T-helper 1 cell treated with Interleukin-12 subunit alpha and Interleukin-12 subunit beta and Interleukin-4 antibody, amounts not matched to agents 30 μg/mL and 1 μg/mL, for 36 hours (primary cell): ENCODE data around the gene GPR160.

Source experiments
- H3K27ac Mint-ChIP-seq: one replicate; pipeline ENCODE4 v1.8.0; 2021; ENCODE audit warnings: mild to moderate bottlenecking, mixed read lengths
- H3K27me3 Mint-ChIP-seq: one replicate; pipeline ENCODE4 v1.8.0; 2021; ENCODE audit warnings: low read depth, mixed read lengths
- H3K36me3 Mint-ChIP-seq: one replicate; pipeline ENCODE4 v1.8.0; 2021; ENCODE audit warnings: low read depth, mixed read lengths
- H3K4me1 Mint-ChIP-seq: one replicate; pipeline ENCODE4 v1.8.0; 2021; ENCODE audit warnings: low read depth, mixed read lengths
- H3K4me3 Mint-ChIP-seq: one replicate; pipeline ENCODE4 v1.8.0; 2021; ENCODE audit warnings: mild to moderate bottlenecking, moderate library complexity, mixed read lengths
- H3K9me3 Mint-ChIP-seq: one replicate; pipeline ENCODE4 v1.8.0; 2021; ENCODE audit warnings: mixed read lengths

GPR160 gene, protein sequence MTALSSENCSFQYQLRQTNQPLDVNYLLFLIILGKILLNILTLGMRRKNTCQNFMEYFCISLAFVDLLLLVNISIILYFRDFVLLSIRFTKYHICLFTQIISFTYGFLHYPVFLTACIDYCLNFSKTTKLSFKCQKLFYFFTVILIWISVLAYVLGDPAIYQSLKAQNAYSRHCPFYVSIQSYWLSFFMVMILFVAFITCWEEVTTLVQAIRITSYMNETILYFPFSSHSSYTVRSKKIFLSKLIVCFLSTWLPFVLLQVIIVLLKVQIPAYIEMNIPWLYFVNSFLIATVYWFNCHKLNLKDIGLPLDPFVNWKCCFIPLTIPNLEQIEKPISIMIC

GRCh38 chr3:170037463-170038433 is at the start of gene GPR160:
Gene GPR160, plus strand, starts transcription at chr3:170037995. Its CDS starts 45,978 bp downstream, at chr3:170083973.
- Mint-ChIP-seq H3K4me1 (peaks cover 18% of the 10 kb centered on the region), H3K36me3 (no peaks in the 10 kb centered on the region), H3K27me3 (peaks cover 8% of the 10 kb centered on the region), H3K4me3 (peak within 1 kb of the TSS; percentile 81), H3K27ac (no peak within 1 kb of the TSS), H3K9me3 (no peaks in the 10 kb centered on the region)

- Mint-ChIP-seq H3K9me3 (no peaks in the 10 kb centered on the region), H3K27me3 (no peaks in the 10 kb centered on the region), H3K36me3 (peaks cover 15% of the 10 kb centered on the region), H3K4me3 (no peak overlapping the region), H3K27ac (no peak overlapping the region), H3K4me1 (no peaks in the 10 kb centered on the region)
Measured at GRCh38 chr3:169990431-169990830, 47.4 kb upstream of the GPR160 start.

- Mint-ChIP-seq H3K27ac (no peak overlapping the region), H3K4me1 (peaks cover 2% of the 10 kb centered on the region), H3K27me3 (no peaks in the 10 kb centered on the region), H3K36me3 (peaks cover 16% of the 10 kb centered on the region), H3K4me3 (no peak overlapping the region), H3K9me3 (no peaks in the 10 kb centered on the region)
Measured at GRCh38 chr3:169992156-169992555, 45.6 kb upstream of the GPR160 start.

- no peak overlapping the region for H3K4me3 Mint-ChIP-seq
- H3K36me3 Mint-ChIP-seq: peaks cover 16% of the 10 kb centered on the region
- no peaks in the 10 kb centered on the region for H3K27me3 Mint-ChIP-seq
- H3K27ac Mint-ChIP-seq: no peak overlapping the region
- H3K4me1 Mint-ChIP-seq: peaks cover 2% of the 10 kb centered on the region
- no peaks in the 10 kb centered on the region for H3K9me3 Mint-ChIP-seq
Measured at GRCh38 chr3:169992781-169993180, 45.0 kb upstream of the GPR160 start.

DNA sequence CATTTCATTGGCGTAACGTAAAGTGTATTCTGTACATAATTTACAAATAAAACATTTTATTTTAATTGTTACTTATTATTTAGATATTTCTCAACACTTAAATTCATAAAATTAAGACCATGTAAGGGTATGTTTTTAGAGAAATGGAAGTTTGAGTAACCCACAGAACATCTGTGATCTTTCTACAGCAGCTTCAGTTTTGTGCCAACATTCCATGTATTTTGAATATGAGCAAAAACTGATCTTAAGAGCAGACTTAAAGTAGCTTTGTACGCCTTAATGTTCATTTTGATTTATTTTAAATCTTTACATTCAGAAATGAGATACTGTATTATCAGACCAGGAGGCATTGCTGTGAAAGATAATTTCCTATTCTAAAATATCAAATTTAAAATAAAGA is 44.0 kb upstream of the GPR160 start:
- no peaks in the 10 kb centered on the region for H3K9me3 Mint-ChIP-seq
- H3K36me3 Mint-ChIP-seq: peaks cover 17% of the 10 kb centered on the region
- H3K4me1 Mint-ChIP-seq: peaks cover 6% of the 10 kb centered on the region
- H3K27ac Mint-ChIP-seq: no peak overlapping the region
- no peaks in the 10 kb centered on the region for H3K27me3 Mint-ChIP-seq
- H3K4me3 Mint-ChIP-seq: no peak overlapping the region

GRCh38 chr3:169996063-169996462 is 41.7 kb upstream of the GPR160 start:
- Mint-ChIP-seq H3K4me3 (no peak overlapping the region), H3K4me1 (peaks cover 15% of the 10 kb centered on the region), H3K27ac (no peak overlapping the region), H3K27me3 (no peaks in the 10 kb centered on the region), H3K36me3 (peaks cover 24% of the 10 kb centered on the region), H3K9me3 (no peaks in the 10 kb centered on the region)

- Mint-ChIP-seq H3K4me1 (peaks cover 22% of the 10 kb centered on the region), H3K27ac (peak overlapping the region; percentile 38), H3K27me3 (no peaks in the 10 kb centered on the region), H3K36me3 (peaks cover 18% of the 10 kb centered on the region), H3K9me3 (no peaks in the 10 kb centered on the region), H3K4me3 (no peak overlapping the region)
Measured at GRCh38 chr3:169998668-169999131, 39.1 kb upstream of the GPR160 start.

DNA sequence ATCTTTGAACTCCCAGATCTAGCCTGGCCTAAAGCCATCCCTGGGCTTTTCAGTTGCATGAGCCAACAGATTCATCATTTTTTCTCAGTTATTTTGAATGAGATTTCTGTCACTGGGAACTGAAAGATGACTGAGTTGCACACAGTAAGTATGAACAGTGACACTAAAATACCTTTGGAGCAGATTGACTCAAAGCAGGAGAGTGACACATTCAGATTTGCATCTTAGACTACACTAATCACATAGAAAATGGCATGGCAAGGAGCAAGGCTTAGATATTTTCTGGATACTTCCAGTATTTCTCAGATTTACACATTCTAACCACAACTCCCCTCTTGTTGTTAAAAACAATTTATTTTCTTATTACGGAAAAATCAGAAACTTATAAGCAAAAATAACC is 38.4 kb upstream of the GPR160 start:
- H3K36me3 Mint-ChIP-seq: peaks cover 18% of the 10 kb centered on the region
- peak overlapping the region; percentile 45 for H3K27ac Mint-ChIP-seq
- no peaks in the 10 kb centered on the region for H3K27me3 Mint-ChIP-seq
- no peaks in the 10 kb centered on the region for H3K9me3 Mint-ChIP-seq
- no peak overlapping the region for H3K4me3 Mint-ChIP-seq
- H3K4me1 Mint-ChIP-seq: peaks cover 24% of the 10 kb centered on the region

DNA sequence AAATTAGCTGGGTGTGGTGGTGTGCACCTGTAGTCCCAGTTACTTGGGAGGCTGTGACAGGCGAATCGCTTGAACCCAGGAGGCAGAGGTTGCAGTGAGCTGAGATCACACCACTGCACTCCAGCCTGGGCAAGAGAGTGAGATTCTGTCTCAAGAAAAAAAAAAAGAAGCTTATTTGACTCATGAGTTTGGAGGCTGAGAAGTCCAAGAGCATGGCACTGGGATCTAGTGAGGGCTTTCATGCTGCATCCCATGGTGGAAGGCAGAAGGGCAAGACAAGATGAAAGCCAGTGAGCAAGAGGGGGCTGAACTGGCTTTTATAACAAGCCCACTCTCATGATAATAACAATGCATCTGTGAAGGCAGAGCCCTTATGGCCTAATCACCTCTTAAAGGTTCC is 37.7 kb upstream of the GPR160 start:
- Mint-ChIP-seq H3K27ac (no peak overlapping the region), H3K9me3 (no peaks in the 10 kb centered on the region), H3K4me1 (peaks cover 24% of the 10 kb centered on the region), H3K27me3 (no peaks in the 10 kb centered on the region), H3K36me3 (peaks cover 18% of the 10 kb centered on the region), H3K4me3 (no peak overlapping the region)

GRCh38 chr3:170002231-170002630 is 35.6 kb upstream of the GPR160 start:
- Mint-ChIP-seq H3K36me3 (peaks cover 15% of the 10 kb centered on the region), H3K4me1 (peaks cover 34% of the 10 kb centered on the region), H3K27ac (no peak overlapping the region), H3K27me3 (no peaks in the 10 kb centered on the region), H3K4me3 (no peak overlapping the region), H3K9me3 (no peaks in the 10 kb centered on the region)

GRCh38 chr3:170002879-170003278 is 34.9 kb upstream of the GPR160 start:
- peaks cover 36% of the 10 kb centered on the region for H3K4me1 Mint-ChIP-seq
- peak overlapping the region; percentile 16 for H3K27ac Mint-ChIP-seq
- H3K9me3 Mint-ChIP-seq: no peaks in the 10 kb centered on the region
- no peaks in the 10 kb centered on the region for H3K27me3 Mint-ChIP-seq
- H3K4me3 Mint-ChIP-seq: peak overlapping the region; percentile 2
- peaks cover 15% of the 10 kb centered on the region for H3K36me3 Mint-ChIP-seq

- H3K27ac Mint-ChIP-seq: no peak overlapping the region
Measured at GRCh38 chr3:170003881-170004356, 33.9 kb upstream of the GPR160 start.

DNA sequence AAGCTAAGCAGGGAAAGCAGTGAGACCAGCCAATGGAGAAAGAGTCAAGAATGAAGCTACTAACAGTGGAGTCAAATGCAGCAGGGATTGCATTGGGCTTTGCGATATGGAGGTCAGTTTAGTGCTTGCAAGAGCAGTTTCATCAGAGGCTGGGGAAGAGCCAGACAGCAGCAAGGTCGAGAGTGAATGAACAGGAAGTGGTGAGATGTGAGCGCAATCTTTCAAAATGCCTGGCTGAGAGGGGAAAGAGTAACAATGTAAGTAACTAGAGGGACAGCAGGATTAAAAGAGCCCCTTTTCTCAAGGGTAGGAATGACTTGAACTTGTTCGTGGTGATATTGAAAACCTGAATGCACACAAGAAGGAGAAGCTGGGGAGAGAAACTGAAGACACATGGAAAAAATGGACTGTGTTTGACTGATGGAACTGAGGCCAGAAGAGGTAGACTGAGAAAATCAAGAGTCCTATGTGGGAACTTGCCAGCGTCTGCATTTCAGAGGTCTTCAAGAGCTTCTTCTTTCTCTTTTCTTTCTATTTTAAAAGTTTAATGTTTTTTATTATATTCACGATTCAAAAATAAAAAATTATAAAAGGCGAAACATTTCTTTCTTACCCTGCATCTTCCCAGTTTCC is 30.6 kb upstream of the GPR160 start:
- H3K27me3 Mint-ChIP-seq: no peaks in the 10 kb centered on the region
- no peaks in the 10 kb centered on the region for H3K9me3 Mint-ChIP-seq
- peaks cover 3% of the 10 kb centered on the region for H3K36me3 Mint-ChIP-seq
- H3K4me3 Mint-ChIP-seq: peak overlapping the region; percentile 8
- H3K4me1 Mint-ChIP-seq: peaks cover 23% of the 10 kb centered on the region
- peak overlapping the region; percentile 32 for H3K27ac Mint-ChIP-seq

More at GRCh38 chr3:170003881-170004356, 33.9 kb upstream of the GPR160 start:
- Mint-ChIP-seq H3K4me1 (peaks cover 32% of the 10 kb centered on the region), H3K9me3 (no peaks in the 10 kb centered on the region), H3K27me3 (no peaks in the 10 kb centered on the region), H3K4me3 (no peak overlapping the region), H3K36me3 (peaks cover 9% of the 10 kb centered on the region)

DNA sequence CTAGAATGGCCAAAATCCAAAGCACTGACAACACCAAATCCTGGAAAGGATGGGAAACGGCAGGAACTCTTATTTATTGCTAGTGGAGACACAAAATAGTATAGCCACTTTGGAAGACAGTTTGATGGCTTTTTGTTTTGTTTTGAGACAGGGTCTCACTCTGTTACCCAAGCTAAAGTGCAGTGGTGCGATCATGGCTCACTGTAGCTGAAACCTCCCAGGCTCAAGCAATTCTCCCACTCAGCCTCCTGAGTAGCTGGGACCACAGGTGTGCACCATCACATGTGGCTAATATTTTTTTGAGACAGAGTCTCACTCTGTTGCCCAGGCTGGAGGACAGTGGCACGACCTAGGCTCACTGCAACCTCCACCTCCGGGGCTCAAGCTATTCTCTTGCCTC is 27.3 kb upstream of the GPR160 start:
- no peaks in the 10 kb centered on the region for H3K9me3 Mint-ChIP-seq
- no peak overlapping the region for H3K4me3 Mint-ChIP-seq
- H3K4me1 Mint-ChIP-seq: peaks cover 16% of the 10 kb centered on the region
- H3K27ac Mint-ChIP-seq: no peak overlapping the region
- no peaks in the 10 kb centered on the region for H3K27me3 Mint-ChIP-seq
- H3K36me3 Mint-ChIP-seq: peaks cover 3% of the 10 kb centered on the region
